Spleen (tissue), 11 donors: ENCODE results near the gene FAM210A. TPM values are rescaled to one million over a fixed set of nuclear protein-coding genes. Genes with fewer than 3 reads are reported as not detected.

Experiments
- DNase-seq: peaks from one replicate; pipeline ENCODE4 v3.0.0-alpha.2; 2020
- H3K27ac ChIP-seq, 8 donors: fragments of 200-600 bp; sonication (generic) in 7 of 8; 1 replicate in 4 of 8; 2 replicates in 4 of 8; pipeline versions ENCODE4 v1.5.0 to v1.8.0; 2016 to 2021; ENCODE audit warnings: inconsistent platforms in 4 of 8, mild to moderate bottlenecking in 4 of 8, moderate library complexity in 1 of 8
- H3K27me3 ChIP-seq, 7 donors: fragments of 200-600 bp; sonication (generic) in 6 of 7; replicated peaks in 1 of 7; 1 replicate in 4 of 7; 2 replicates in 3 of 7; pipeline versions ENCODE4 v1.5.0 to v1.8.0; 2016 to 2021; ENCODE audit warnings: inconsistent platforms in 3 of 7, mild to moderate bottlenecking in 1 of 7
- H3K36me3 ChIP-seq, 6 donors: fragments of 200-600 bp; sonication (generic) in 5 of 6; 1 replicate in 4 of 6; 2 replicates in 2 of 6; pipeline versions ENCODE4 v1.5.0 to v1.8.0; 2016 to 2021; ENCODE audit warnings: inconsistent platforms in 2 of 6
- H3K4me1 ChIP-seq, 6 donors: fragments of 200-600 bp; sonication (generic) in 5 of 6; 1 replicate in 3 of 6; 2 replicates in 3 of 6; pipeline versions ENCODE4 v1.5.0 to v1.8.0; 2016 to 2021; ENCODE audit warnings: inconsistent platforms in 3 of 6
- H3K4me3 ChIP-seq, 8 donors: fragments of 200-600 bp; sonication (generic) in 7 of 8; 1 replicate in 4 of 8; 2 replicates in 4 of 8; pipeline versions ENCODE4 v1.5.0 to v1.8.0; 2016 to 2021; ENCODE audit warnings: inconsistent platforms in 4 of 8, mild to moderate bottlenecking in 4 of 8, moderate library complexity in 2 of 8
- H3K9me3 ChIP-seq, 8 donors: fragments of 200-600 bp; sonication (generic) in 7 of 8; 1 replicate in 4 of 8; 2 replicates in 4 of 8; pipeline versions ENCODE4 v1.5.0 to v1.8.0; 2016 to 2021; ENCODE audit warnings: inconsistent platforms in 4 of 8
- POLR2A ChIP-seq, 3 donors: fragments of 450-650 bp; IDR thresholded peaks; one replicate each; pipeline ENCODE4 v1.5.1; 2017; ENCODE audit warnings: antibody characterized with exemption in 3 of 3, mild to moderate bottlenecking in 1 of 3
- POLR2AphosphoS5 ChIP-seq, 3 donors: sonication (generic); formaldehyde crosslinking; IDR thresholded peaks; one replicate each; pipeline ENCODE4 v1.5.1; 2017; ENCODE audit warnings: antibody characterized with exemption in 3 of 3
- WGBS, 5 donors: extraction: QIAGEN DNeasy Blood & Tissue Kit in 3 of 5; methylation state at CpG; one replicate each; pipeline versions ENCODE4 v1.1.5 to v1.1.7; 2013 to 2018; 5-methylcytosine and 5-hydroxymethylcytosine counted together
- intact Hi-C: fragments of 100-400 bp; cut with DNase I; formaldehyde crosslinking; loops from one replicate; pipeline ENCODE4 v1.15.0; 2023; ENCODE audit warnings: low total_unique reads
- polyA plus RNA-seq, 3 donors: library from polyadenylated mRNA; stranded (reverse); fragments of 200-250 nt; gene quantifications; one replicate each; pipeline ENCODE4 v1.2.1, GENCODE V29; 2013
- total RNA-seq, 7 donors: library from RNA; depleted of rRNA in 3 of 7; stranded (reverse); fragments of >200 nt in 3 of 7; fragmentation: NEBNext Ultra II Directional in 4 of 7; extraction: Animal tissue kit (Norgen Biotek cat#: 25700) in 4 of 7; gene quantifications; one replicate each; pipeline versions ENCODE4 v1.1.0 to v1.2.1, GENCODE V29; 2016 to 2021
- TF ChIP-seq, protein P1 (sequence below), 11 experiments: fragments of 200-600 bp in 7 of 11; fragments of 450-650 bp in 4 of 11; sonication (generic) in 4 of 11; IDR thresholded peaks in 8 of 11; conservative IDR thresholded peaks in 3 of 11; 1 replicate in 7 of 11; 2 replicates in 4 of 11; pipeline versions ENCODE4 v1.4.0 to v1.8.0; 2016 to 2021; ENCODE audit warnings: antibody characterized with exemption in 11 of 11, inconsistent platforms in 4 of 11, mild to moderate bottlenecking in 1 of 11
- donor health status: healthy with polysubstance abuse.
- donor health status: DM: no; HTN: no; CAD: no; lungs with moderate emphysema.
- donor health status: DM: no; HTN: no; CAD: no.
- donor health status: Bipolar disorder and iron deficiency.
- donor health status: healthy.
- donor health status: DM: no; HTN: no; CAD: no.
- donor health status: DM: yes; HTN: yes; CAD: no.

Gene FAM210A
- total and polyA plus RNA-seq, 10 donors, result 2.7 to 16.2 (median 8.7) TPM

DNA sequence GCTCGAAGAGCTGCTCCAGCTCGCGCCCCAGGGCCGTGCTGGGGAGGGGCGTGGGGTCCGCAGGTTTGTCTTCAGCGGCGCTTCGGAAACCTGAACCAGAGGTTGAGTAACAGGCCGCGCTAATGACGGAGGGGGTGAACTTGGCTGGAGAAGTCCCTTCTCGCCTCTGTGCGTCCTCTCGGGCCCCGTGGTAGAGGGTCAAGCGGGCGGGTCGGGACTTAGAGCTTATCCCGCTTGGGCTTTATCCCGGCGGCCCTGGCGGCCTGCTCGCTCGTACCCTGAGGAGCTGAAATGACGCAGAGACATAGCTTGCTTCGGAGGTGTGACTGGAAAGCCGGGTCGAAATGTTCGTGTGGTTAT, 594 bp upstream of the FAM210A start:
- Histone ChIP-seq H3K4me1 (peaks cover 18 to 68% (median 45%) of the 10 kb centered on the region in 6 donors), H3K27ac (peak overlapping the region; percentile 86 to 94 (median 92)), H3K9me3 (no peaks in the 10 kb centered on the region), H3K27me3 (no peaks in the 10 kb centered on the region), H3K4me3 (peak overlapping the region; percentile 75 to 99 (median 95)), H3K36me3 (peaks cover 0 to 16% (median 2%) of the 10 kb centered on the region in 6 donors)
- intact Hi-C loops, result loop anchor here (5.0 kb wide), 1 partner anchor 510 kb away; the partner anchor contains the start of gene LDLRAD4
- DNase-seq, result no peak
- WGBS, 5 donors, result 0 to 1% (median 0%) methylated on average over 7 to 30 of the region's 30 CpGs
- TF ChIP-seq POLR2A (IDR thresholded peaks at IDR 0.05), result no peak
- TF ChIP-seq, protein P1, sequence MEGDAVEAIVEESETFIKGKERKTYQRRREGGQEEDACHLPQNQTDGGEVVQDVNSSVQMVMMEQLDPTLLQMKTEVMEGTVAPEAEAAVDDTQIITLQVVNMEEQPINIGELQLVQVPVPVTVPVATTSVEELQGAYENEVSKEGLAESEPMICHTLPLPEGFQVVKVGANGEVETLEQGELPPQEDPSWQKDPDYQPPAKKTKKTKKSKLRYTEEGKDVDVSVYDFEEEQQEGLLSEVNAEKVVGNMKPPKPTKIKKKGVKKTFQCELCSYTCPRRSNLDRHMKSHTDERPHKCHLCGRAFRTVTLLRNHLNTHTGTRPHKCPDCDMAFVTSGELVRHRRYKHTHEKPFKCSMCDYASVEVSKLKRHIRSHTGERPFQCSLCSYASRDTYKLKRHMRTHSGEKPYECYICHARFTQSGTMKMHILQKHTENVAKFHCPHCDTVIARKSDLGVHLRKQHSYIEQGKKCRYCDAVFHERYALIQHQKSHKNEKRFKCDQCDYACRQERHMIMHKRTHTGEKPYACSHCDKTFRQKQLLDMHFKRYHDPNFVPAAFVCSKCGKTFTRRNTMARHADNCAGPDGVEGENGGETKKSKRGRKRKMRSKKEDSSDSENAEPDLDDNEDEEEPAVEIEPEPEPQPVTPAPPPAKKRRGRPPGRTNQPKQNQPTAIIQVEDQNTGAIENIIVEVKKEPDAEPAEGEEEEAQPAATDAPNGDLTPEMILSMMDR (IDR thresholded peaks at IDR 0.05 in 8 of 11, conservative IDR thresholded peaks at IDR 0.05 in 3 of 11), result no peak
- TF ChIP-seq POLR2AphosphoS5 (IDR thresholded peaks at IDR 0.05), result no peak

DNA sequence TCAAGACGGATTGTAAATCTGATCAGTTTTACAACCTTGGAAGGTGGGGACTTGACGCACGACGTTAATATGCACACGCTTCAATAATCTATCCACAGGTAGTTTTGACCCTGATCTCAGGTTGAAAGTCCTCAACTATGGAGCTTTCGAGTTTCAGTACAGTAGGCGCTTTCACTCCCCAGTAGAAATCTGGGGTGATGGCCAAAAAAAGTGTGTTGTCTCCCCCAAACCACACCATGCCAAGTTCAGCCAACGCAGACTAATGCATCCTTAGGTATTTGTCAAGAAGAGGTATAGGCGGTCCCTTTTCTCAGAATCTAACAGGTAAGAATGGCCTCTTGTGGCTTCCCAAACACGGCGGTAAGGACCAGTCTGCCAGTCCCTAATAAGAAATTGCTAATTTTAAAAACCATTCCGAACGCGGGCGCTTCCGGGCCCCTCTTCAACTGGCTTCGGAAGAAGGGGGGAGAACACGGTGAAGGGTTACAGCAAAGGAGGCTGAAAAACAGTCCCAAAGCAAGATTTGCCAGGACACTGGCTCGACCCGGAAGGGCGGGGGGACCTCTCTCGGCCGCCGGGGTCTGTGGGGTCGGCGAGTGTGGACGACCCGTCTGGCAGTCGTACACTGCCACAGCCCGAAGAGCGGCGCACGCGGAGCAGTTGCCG, 659 bp downstream of the FAM210A start:
- Histone ChIP-seq H3K27ac (peak overlapping the region; percentile 86 to 94 (median 92)), H3K36me3 (peaks cover 0 to 7% (median under 1%) of the 10 kb centered on the region in 6 donors), H3K4me3 (peak overlapping the region; percentile 75 to 99 (median 95)), H3K27me3 (no peaks in the 10 kb centered on the region), H3K9me3 (no peaks in the 10 kb centered on the region), H3K4me1 (peaks cover 18 to 65% (median 45%) of the 10 kb centered on the region in 6 donors)
- TF ChIP-seq, protein P1 (IDR thresholded peaks at IDR 0.05 in 8 of 11, conservative IDR thresholded peaks at IDR 0.05 in 3 of 11), result no peak
- no peak for TF ChIP-seq POLR2AphosphoS5 (IDR thresholded peaks at IDR 0.05)
- no peak for TF ChIP-seq POLR2A (IDR thresholded peaks at IDR 0.05)
- intact Hi-C loops, result loop anchor here (5.0 kb wide), 1 partner anchor 508 kb away; the partner anchor contains the start of gene LDLRAD4
- DNase-seq, result no peak
- 6 to 14% (median 6%) methylated on average over 18 to 35 of the region's 35 CpGs for WGBS, 5 donors

DNA sequence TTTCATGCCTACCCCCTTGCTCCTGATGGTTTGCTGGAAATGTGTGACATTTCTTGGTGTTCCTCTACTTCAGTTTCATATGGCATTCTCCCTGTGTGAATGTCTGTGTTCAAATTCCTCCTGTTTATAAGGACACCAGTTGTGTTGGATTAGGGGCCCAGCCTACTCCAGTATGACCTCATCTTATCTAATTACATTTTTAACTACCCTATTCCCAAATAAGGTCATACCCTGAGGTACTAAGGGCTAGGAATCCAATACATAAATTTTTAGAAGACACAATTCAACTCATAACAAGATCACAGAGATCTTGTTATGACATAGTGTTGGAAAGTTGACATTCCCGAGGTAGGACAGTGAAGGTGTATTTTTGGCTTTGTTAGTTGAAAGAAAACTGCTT, 5.5 kb downstream of the FAM210A start:
- H3K4me3 ChIP-seq, result no peak overlapping the region
- H3K4me1 ChIP-seq, result peaks cover 10 to 24% (median 19%) of the 10 kb centered on the region in 6 donors
- DNase-seq, result no peak
- no peak for TF ChIP-seq POLR2A (IDR thresholded peaks at IDR 0.05)
- TF ChIP-seq, protein P1 (IDR thresholded peaks at IDR 0.05 in 8 of 11, conservative IDR thresholded peaks at IDR 0.05 in 3 of 11), result no peak
- TF ChIP-seq POLR2AphosphoS5 (IDR thresholded peaks at IDR 0.05), result no peak
- intact Hi-C loops, result no loop called here
- WGBS, 5 donors, result 77 to 96% (median 77%) methylated on average over 1 of the region's 1 CpG
- H3K9me3 ChIP-seq, result peaks cover 0 to 9% (median 6%) of the 10 kb centered on the region in 8 donors
- no peaks in the 10 kb centered on the region for H3K27me3 ChIP-seq
- no peak overlapping the region for H3K27ac ChIP-seq
- H3K36me3 ChIP-seq, result peaks cover 0 to 7% (median 0%) of the 10 kb centered on the region in 6 donors

DNA sequence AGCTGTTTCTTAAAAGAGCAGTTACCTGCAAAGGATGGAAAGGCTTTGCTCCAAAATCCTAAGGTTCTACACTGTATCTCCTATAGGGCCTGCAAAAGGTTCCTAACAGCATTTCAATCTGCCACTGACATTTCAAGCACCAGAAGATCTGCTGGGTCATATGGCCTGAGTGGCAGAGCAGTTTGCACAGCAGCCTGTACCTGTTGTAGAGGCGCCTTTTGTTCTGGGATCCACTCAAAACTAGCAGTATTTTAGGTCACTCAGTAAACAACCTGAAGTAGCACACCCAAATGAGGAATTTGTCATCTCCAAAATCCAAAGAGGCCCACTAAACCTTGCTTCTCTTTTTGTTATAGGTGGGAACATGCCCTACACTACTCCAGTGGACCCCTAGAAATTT, 6.2 kb downstream of the FAM210A start:
- WGBS, 5 donors, result 94 to 100% (median 97%) methylated on average over 1 of the region's 1 CpG
- peaks cover 0 to 7% (median 0%) of the 10 kb centered on the region in 6 donors for H3K36me3 ChIP-seq
- intact Hi-C loops, result no loop called here

More for the DNA sequence above, 6.2 kb downstream of the FAM210A start:
- peaks cover 0 to 9% (median 6%) of the 10 kb centered on the region in 8 donors for H3K9me3 ChIP-seq
- DNase-seq, result no peak
- no peak for TF ChIP-seq POLR2AphosphoS5 (IDR thresholded peaks at IDR 0.05)
- TF ChIP-seq POLR2A (IDR thresholded peaks at IDR 0.05), result no peak
- TF ChIP-seq, protein P1 (IDR thresholded peaks at IDR 0.05 in 8 of 11, conservative IDR thresholded peaks at IDR 0.05 in 3 of 11), result no peak
- H3K27me3 ChIP-seq, result no peaks in the 10 kb centered on the region
- H3K4me3 ChIP-seq, result no peak overlapping the region
- H3K27ac ChIP-seq, result no peak overlapping the region
- peaks cover 3 to 17% (median 12%) of the 10 kb centered on the region in 6 donors for H3K4me1 ChIP-seq
